Activated naive CD4-positive, alpha-beta T cell treated with anti-CD3 and anti-CD28 coated beads, Interleukin-2, amount 50 U/mL, for 72 hours (primary cell): ENCODE data around the gene NAA10. TPM values are rescaled to one million over a fixed set of nuclear protein-coding genes. Genes with fewer than 3 reads are reported as not detected.
A peak's percentile ranks its signal among the peaks of the same experiment; 100 is the strongest.
"Not testable (repeated sequence)": the region's sequence is repeated elsewhere in the genome, so short reads cannot be mapped to it uniquely, and the experiment has no call there.

Experiments
- ATAC-seq, 2 donors: fragments of 150-1000 bp; cut with Tn5 transposase; 2 replicates each; pipeline ENCODE4 v1.10.0; 2021; ENCODE audit warnings: mild to moderate bottlenecking in 2 of 2, moderate library complexity in 2 of 2
- DNase-seq, 2 donors: peaks; one replicate each; pipeline ENCODE4 v3.0.0; 2021 to 2022; ENCODE audit warnings: low spot score in 2 of 2
- H3K27ac Mint-ChIP-seq, 2 donors: one replicate each; pipeline ENCODE4 v1.8.0; 2022; ENCODE audit warnings: mild to moderate bottlenecking in 2 of 2, mixed read lengths in 2 of 2
- H3K36me3 Mint-ChIP-seq, 2 donors: one replicate each; pipeline ENCODE4 v1.8.0; 2022; ENCODE audit warnings: mixed read lengths in 2 of 2
- H3K9me3 Mint-ChIP-seq, 2 donors: one replicate each; pipeline ENCODE4 v1.8.0; 2022; ENCODE audit warnings: mixed read lengths in 2 of 2
- total RNA-seq, 2 donors: library from RNA; stranded (reverse); gene quantifications; one replicate each; pipeline ENCODE4 v1.2.3, GENCODE V29; 2022

The NAA10 gene
- total RNA-seq, result 100 to 1,000 TPM in 1 of 2 donors, 10 to 100 TPM in 1; 97.9 to 129 TPM

GRCh38 chrX:153934762-153935325 lies at the start of gene NAA10:
NAA10 (minus strand) TSS chrX:153935037; CDS start chrX:153934904, 133 bp downstream.
- ATAC-seq (peak; percentile 93 to 98), DNase-seq (peak; percentile 61 to 83)
- no peaks in the 10 kb centered on the region for H3K9me3 Mint-ChIP-seq
- H3K36me3 Mint-ChIP-seq, result peaks cover 6 to 13% of the 10 kb centered on the region in 2 donors
- H3K27ac Mint-ChIP-seq, result peak within 1 kb of the TSS; percentile 32 to 84

DNA sequence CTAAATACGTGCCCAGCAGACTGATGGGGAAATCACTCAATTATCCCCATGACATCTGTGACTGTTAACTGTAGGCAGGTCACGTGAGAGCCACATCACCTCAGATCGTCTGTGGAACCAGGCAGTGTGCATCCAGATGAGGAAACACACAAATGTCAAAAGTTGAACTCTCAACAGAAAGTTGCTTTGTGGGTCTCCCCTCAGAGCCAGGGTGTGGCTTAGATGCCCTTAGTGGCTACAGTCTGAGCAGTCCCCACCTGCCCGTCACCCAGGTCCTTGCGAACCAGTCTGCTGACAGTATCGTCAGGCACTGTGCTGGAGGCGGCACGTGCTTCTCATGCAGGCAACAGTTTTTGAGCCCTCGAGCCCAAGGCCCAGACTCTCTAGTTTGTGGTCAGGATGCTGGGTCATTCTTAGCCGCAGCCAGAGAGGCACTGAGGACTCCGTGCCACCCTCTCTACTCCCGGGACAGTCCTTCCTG lies 48.5 kb upstream of the NAA10 start:
- DNase-seq, result no peak
- ATAC-seq, result peak in 1 of 2 donors; percentile 51
- Mint-ChIP-seq H3K9me3 (no peaks in the 10 kb centered on the region), H3K27ac (peak overlapping the region in 1 of 2 donors; percentile 91), H3K36me3 (peaks cover 8 to 14% of the 10 kb centered on the region in 2 donors)

- Mint-ChIP-seq H3K36me3 (peaks cover 8 to 14% of the 10 kb centered on the region in 2 donors), H3K27ac (peak overlapping the region; percentile 91 to 96), H3K9me3 (no peaks in the 10 kb centered on the region)
- DNase-seq, result peak; percentile 54 to 75
- ATAC-seq, result peak; percentile 39 to 61
Observed at GRCh38 chrX:153981771-153982533, 47.1 kb upstream of the NAA10 start.

DNA sequence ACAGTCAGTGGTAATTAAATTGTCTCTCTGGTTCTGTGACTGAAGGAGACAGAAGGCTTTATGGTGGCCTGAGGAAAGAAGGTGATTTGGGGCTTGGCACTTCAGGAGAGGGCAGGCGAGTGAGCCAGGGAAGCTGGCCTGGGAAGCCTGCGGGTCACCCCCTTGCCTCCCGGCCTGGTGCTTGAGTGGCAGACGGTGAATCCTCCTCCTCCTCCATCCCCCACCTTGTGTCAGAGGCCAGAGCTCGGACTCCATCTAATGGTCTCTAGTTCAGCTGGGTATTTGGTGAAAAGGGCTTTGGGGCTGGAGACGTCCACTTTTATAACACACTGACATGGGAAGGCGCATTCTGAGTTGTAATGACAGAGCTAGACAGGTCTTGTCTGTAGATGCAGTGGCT lies 46.4 kb upstream of the NAA10 start:
- Mint-ChIP-seq H3K9me3 (no peaks in the 10 kb centered on the region), H3K36me3 (peaks cover 8 to 14% of the 10 kb centered on the region in 2 donors), H3K27ac (peak overlapping the region; percentile 91 to 96)
- no peak for ATAC-seq
- DNase-seq, result no peak

- not testable (repeated sequence) for H3K9me3 Mint-ChIP-seq, DNase-seq
- peaks cover 8 to 14% of the 10 kb centered on the region in 2 donors for H3K36me3 Mint-ChIP-seq
- peak; percentile 40 to 50 for ATAC-seq
- peak overlapping the region; percentile 88 to 91 for H3K27ac Mint-ChIP-seq
Observed at GRCh38 chrX:153980394-153980793, 45.6 kb upstream of the NAA10 start.

DNA sequence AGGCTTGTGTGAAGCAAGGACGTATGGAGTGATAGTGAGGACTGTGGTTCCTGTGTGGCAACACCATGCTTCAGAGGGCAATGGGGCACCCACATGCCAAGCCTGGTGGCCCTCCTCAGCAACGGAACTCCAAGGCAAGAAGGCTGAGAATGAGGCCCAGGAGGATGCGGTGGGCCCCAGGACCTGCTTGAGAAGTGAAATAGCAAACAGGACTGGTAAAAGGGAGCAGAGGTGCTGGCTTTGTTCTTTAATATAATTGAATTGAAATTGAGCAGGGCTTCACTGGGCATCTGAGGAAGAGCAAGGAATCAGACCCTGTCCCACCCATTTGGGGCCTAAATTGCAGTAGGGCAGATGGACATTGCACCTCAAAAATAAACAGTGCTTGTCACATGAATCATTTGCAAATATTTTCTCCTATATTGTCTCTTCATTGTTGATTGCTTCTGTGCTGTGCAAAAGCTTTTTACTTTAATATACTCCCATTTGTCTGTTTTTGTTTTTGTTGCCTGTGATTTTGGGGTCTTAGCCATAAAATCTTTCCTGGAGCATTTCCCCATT lies 40.0 kb upstream of the NAA10 start:
- Mint-ChIP-seq H3K9me3 (no peaks in the 10 kb centered on the region), H3K27ac (peak overlapping the region; percentile 92 to 95), H3K36me3 (peaks cover 16 to 25% of the 10 kb centered on the region in 2 donors)
- no peak for DNase-seq
- no peak for ATAC-seq

DNA sequence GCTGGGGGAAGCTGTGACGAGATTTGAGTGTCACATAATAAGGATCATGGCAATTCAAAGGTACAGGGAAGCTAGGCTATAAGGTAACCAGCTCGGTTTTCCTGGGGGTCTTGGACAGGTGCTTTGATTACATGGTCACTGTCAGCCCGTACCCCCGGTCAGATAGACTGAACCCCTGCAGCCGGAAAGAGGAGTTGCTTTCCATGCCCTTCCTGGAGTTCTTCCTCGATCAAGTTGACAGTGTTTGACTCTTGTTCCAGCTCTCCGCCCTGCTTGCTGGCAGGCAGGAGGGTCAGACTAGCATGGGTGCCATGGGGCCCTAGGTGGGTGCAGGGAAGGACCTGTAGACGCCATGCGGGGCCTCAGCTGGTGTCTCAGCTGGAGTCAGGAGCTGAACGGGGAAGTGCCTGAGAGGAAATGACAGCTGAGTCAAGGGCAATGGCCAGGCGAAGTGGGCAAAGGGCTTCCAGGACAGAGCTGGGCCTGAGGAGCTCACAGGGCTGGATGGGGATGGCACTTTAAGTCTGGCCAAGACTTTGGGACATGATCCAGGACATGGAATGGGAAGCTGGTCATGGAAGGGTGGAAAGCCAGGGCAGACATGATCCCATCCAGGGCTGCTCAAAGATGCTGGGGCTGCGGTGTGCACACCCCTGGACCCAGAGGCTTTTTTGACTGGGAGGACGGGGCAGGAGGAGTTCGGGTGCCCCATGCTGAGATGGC lies 39.3 kb upstream of the NAA10 start:
- H3K36me3 Mint-ChIP-seq, result peaks cover 22 to 31% of the 10 kb centered on the region in 2 donors
- DNase-seq (no peak), ATAC-seq (no peak)
- peak overlapping the region; percentile 92 to 95 for H3K27ac Mint-ChIP-seq
- H3K9me3 Mint-ChIP-seq, result no peaks in the 10 kb centered on the region

DNA sequence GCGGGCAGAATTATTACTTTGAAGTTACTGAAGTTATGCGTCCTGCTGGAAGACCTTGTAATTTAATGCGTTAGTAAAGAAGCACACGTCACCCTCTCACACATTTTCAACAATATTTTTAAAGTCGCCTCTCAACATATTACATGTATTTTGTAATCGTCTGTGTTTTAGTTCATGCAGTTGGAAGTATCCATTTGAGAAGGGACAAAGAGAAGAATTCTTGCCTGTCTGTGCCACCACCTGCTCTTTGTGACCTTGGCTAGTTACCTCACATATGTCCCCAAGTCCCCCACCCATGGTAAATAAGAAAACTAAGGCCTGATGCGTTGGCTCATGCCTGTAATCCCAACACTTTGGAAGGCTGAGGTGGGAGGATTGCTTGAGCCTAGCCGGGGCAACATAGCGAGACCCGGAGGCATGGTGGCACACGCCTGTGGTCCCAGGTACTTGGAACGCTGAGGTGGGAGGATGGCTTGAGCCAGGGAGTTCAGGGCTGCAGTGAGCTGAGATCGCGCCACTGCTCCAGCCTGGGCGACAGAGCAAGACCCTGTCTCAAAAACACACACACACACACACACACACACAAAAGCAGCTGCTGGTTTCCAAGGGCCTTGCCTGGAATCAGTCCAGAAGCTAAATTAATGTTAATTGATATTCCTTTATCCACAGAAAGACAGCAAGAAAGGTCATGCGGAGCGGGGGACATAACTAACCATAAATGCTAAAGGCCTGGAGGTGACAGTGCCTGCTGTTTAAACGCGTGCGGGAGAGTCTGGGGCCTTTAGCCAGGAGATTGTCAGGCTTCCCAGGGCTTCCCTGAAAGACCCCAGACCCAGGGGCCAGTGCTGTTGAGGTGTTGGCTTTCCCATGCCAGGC lies 38.5 kb upstream of the NAA10 start:
- no peak for DNase-seq
- Mint-ChIP-seq H3K9me3 (no peaks in the 10 kb centered on the region), H3K27ac (peak overlapping the region; percentile 87 to 95), H3K36me3 (peaks cover 25 to 33% of the 10 kb centered on the region in 2 donors)
- no peak for ATAC-seq

- peak; percentile 80 to 91 for DNase-seq
- Mint-ChIP-seq H3K36me3 (peaks cover 33 to 41% of the 10 kb centered on the region in 2 donors), H3K27ac (peak within 1 kb of the TSS; percentile 95 to 100), H3K9me3 (no peaks in the 10 kb centered on the region)
- ATAC-seq, result peak; percentile 60 to 65
Observed at GRCh38 chrX:153972368-153973126, 37.7 kb upstream of the NAA10 start, which contains the start of gene TMEM187. TMEM187 (plus strand) TSS chrX:153972754; CDS start chrX:153982063, 9,309 bp downstream.

DNA sequence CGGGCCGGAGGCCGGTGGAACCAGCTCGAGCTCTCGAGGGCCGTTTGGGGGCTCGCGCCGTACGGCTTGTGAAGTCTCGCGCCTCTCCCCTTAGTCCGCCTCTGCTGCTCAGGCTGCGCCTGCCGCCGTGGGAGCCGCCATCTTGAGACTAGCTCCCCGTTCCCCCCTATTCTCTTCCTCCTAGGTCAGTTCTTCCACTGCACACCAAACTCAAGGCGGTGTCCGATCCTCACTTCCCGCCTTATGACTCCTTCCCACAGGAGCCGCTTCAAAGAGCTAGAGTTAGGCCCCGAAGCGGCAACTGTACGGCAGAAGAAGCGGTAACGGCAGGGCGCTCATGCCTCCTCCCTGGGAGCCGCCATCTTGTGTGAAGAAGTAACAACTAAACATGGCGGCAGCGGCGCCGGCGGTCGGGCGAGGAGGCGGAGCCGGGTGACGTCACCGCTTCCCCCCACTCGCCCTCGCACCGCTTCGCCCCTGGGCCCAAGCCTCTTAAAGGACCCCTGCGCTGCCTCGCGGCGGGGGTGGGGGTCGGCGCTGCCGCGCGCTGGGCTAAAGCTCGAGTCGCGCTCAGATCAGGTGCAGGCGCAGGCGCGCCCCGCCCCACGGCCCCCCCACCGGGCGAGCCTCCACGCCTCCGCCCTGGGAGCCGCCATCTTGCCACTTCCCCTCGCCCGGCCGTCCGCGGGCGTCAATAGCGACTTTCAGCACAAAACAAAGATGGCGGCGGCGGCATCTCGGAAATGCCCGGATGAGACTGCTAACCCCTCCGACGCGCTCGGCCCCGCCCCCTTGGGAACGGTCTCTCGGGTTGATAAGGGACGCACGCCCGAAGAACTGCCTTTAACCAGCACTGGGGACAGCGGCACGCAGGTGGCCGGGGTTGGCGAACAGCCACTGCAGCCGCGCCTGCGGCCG lies 36.9 kb upstream of the NAA10 start, which contains the start of gene HCFC1:
Gene HCFC1, minus strand, starts transcription at position 369 of the 918 bp plus-strand sequence. CDS start 978 bp downstream, outside the sequence.
- peak within 1 kb of the TSS; percentile 95 to 100 for H3K27ac Mint-ChIP-seq
- H3K9me3 Mint-ChIP-seq, result no peaks in the 10 kb centered on the region
- peaks cover 37 to 44% of the 10 kb centered on the region in 2 donors for H3K36me3 Mint-ChIP-seq
- ATAC-seq, result peak; percentile 40 to 42
- peak; percentile 82 to 93 for DNase-seq

- H3K9me3 Mint-ChIP-seq, result no peaks in the 10 kb centered on the region
- ATAC-seq, result peak; percentile 52 to 60
Observed at GRCh38 chrX:153971124-153971449, 36.2 kb upstream of the NAA10 start.

GRCh38 chrX:153970357-153971123 lies 35.7 kb upstream of the NAA10 start:
- Mint-ChIP-seq H3K36me3 (peaks cover 37 to 44% of the 10 kb centered on the region in 2 donors), H3K9me3 (no peaks in the 10 kb centered on the region), H3K27ac (peak overlapping the region; percentile 95 to 100)
- ATAC-seq (peak in 1 of 2 donors; percentile 8), DNase-seq (no peak)

More at GRCh38 chrX:153971124-153971449, 36.2 kb upstream of the NAA10 start:
- H3K36me3 Mint-ChIP-seq, result peaks cover 37 to 44% of the 10 kb centered on the region in 2 donors
- peak; percentile 79 to 81 for DNase-seq
- H3K27ac Mint-ChIP-seq, result peak overlapping the region; percentile 95 to 100

- ATAC-seq, result no peak
- Mint-ChIP-seq H3K27ac (peak overlapping the region; percentile 89 to 95), H3K9me3 (no peaks in the 10 kb centered on the region), H3K36me3 (peaks cover 37 to 44% of the 10 kb centered on the region in 2 donors)
- DNase-seq, result no peak
Observed at GRCh38 chrX:153969904-153970356, 35.1 kb upstream of the NAA10 start.
